SU-DHL-6 (cell line): Measurements from ENCODE around the gene KCNAB2.

ENCODE experiments used
- EZH2phosphoT487 ChIP-seq: fragments of 200-600 bp; sonication (generic), shearing (Covaris generic); conservative IDR thresholded peaks from 2 replicates; pipeline ENCODE4 v1.6.1; 2018; ENCODE audit warnings: mild to moderate bottlenecking, antibody characterized with exemption, low read length, moderate library complexity, mixed read lengths
- TF ChIP-seq, protein P1 (sequence below): fragments of 200-600 bp; sonication (generic); IDR thresholded peaks from one replicate; pipeline ENCODE4 v1.5.1; 2017; ENCODE audit warnings: antibody characterized with exemption, mild to moderate bottlenecking, low read length, moderate library complexity; ENCODE audit not compliant: insufficient read depth, poor library complexity, severe bottlenecking

DNA sequence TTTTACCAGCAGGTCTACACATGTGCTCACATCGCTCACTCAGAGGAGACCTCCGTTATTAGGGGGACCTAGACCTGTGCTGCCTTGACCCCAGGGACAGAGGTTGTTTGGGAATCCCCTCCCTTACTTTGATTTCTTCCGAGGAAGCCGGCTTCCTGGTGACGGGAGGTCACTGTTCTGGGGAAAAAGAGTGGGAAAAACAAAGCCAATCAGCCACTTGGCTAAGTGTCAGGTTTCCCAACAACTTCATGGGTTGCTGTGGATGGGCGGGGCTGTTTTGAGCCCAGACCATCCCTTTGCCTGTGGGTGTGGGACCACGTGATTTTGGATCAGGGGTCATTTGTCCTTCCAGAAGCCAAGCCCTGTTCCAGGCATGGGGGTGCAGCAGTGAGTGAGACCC is 7.1 kb upstream of the KCNAB2 start:
- TF ChIP-seq, protein P1, sequence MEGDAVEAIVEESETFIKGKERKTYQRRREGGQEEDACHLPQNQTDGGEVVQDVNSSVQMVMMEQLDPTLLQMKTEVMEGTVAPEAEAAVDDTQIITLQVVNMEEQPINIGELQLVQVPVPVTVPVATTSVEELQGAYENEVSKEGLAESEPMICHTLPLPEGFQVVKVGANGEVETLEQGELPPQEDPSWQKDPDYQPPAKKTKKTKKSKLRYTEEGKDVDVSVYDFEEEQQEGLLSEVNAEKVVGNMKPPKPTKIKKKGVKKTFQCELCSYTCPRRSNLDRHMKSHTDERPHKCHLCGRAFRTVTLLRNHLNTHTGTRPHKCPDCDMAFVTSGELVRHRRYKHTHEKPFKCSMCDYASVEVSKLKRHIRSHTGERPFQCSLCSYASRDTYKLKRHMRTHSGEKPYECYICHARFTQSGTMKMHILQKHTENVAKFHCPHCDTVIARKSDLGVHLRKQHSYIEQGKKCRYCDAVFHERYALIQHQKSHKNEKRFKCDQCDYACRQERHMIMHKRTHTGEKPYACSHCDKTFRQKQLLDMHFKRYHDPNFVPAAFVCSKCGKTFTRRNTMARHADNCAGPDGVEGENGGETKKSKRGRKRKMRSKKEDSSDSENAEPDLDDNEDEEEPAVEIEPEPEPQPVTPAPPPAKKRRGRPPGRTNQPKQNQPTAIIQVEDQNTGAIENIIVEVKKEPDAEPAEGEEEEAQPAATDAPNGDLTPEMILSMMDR, result no peak
- no peak for TF ChIP-seq EZH2phosphoT487
